Pancreas (tissue), 10 donors: ENCODE data around the gene HLA-DPB1. TPM values are rescaled to one million over a fixed set of nuclear protein-coding genes. Genes with fewer than 3 reads are reported as not detected.
A peak's percentile ranks its signal among the peaks of the same experiment; 100 is the strongest.

Experiments
- ATAC-seq, 4 donors: fragments of 200-7000 bp; cut with Tn5 transposase; one replicate each; pipeline versions ENCODE4 v1.8.0 to v1.9.1; 2020; ENCODE audit warnings: mild to moderate bottlenecking in 4 of 4, moderate library complexity in 4 of 4
- DNase-seq, 6 donors: peaks; one replicate each; pipeline ENCODE4 v3.0.0-alpha.2; 2020
- FAIRE-seq: peaks from 2 replicates; lab custom pipeline; 2012; peaks lifted over from hg19 to GRCh38; lab: Jason Lieb, UNC
- H3K27ac ChIP-seq, 4 donors: fragments of 200-600 bp; sonication (generic); 1 replicate in 3 of 4; 2 replicates in 1 of 4; pipeline versions ENCODE4 v1.5.0 to v1.8.0; 2020
- H3K27me3 ChIP-seq, 4 donors: fragments of 200-600 bp; one replicate each; pipeline ENCODE4 v1.8.0; 2021
- H3K36me3 ChIP-seq, 3 donors: fragments of 200-600 bp; sonication (generic) in 1 of 3; one replicate each; pipeline versions ENCODE4 v1.5.0 to v1.8.0; 2020 to 2021
- H3K4me1 ChIP-seq, 3 donors: fragments of 200-600 bp; one replicate each; pipeline ENCODE4 v1.8.0; 2021
- H3K4me3 ChIP-seq, 4 donors: fragments of 200-600 bp; sonication (generic) in 2 of 4; one replicate each; pipeline versions ENCODE4 v1.5.0 to v1.8.0; 2020 to 2021
- H3K9me3 ChIP-seq, 4 donors: fragments of 200-600 bp; one replicate each; pipeline ENCODE4 v1.8.0; 2021
- WGBS, 2 donors: extraction: QIAGEN DNeasy Blood & Tissue Kit; methylation state at CpG; one replicate each; pipeline ENCODE4 v1.1.7; 2013; 5-methylcytosine and 5-hydroxymethylcytosine counted together
- intact Hi-C, 3 donors: fragments of 100-400 bp; cut with DNase I; formaldehyde crosslinking; loops; one replicate each; pipeline versions ENCODE4 v1.11.1 to v1.14.2; 2022
- polyA plus RNA-seq, 2 donors: library from polyadenylated mRNA; stranded (reverse); fragments of 200-250 nt; gene quantifications; one replicate each; pipeline ENCODE4 v1.2.3, GENCODE V29; 2013
- total RNA-seq, 6 donors: library from RNA; stranded (reverse); fragmentation: NEBNext Ultra II Directional in 4 of 6; extraction: Animal tissue kit (Norgen Biotek cat#: 25700) in 4 of 6; gene quantifications; one replicate each; pipeline versions ENCODE4 v1.2.1 to v1.2.4, GENCODE V29; 2021 to 2023
- TF ChIP-seq, protein P1 (sequence below), 4 donors: fragments of 200-600 bp; sonication (generic) in 3 of 4; IDR thresholded peaks; one replicate each; pipeline versions ENCODE4 v1.5.0 to v1.8.0; 2021; ENCODE audit warnings: antibody characterized with exemption in 4 of 4
- donor health status: healthy with polysubstance abuse.
- donor health status: DM: no; HTN: no; CAD: no; lungs with moderate emphysema.
- donor health status: DM: no; HTN: no; CAD: no.
- donor health status: control.
- donor health status: control.
- donor health status: Bipolar disorder and iron deficiency.
- donor health status: DM: yes; HTN: yes; CAD: no.
- donor health status: DM: no; HTN: no; CAD: no.
- donor health status: DM: no; HTN: no; CAD: no.
- donor health status: DM: yes; HTN: yes; CAD: no.

HLA-DPB1 gene
- total and polyA plus RNA-seq, 8 donors = 11.8 to 156 (median 18.8) TPM

DNA sequence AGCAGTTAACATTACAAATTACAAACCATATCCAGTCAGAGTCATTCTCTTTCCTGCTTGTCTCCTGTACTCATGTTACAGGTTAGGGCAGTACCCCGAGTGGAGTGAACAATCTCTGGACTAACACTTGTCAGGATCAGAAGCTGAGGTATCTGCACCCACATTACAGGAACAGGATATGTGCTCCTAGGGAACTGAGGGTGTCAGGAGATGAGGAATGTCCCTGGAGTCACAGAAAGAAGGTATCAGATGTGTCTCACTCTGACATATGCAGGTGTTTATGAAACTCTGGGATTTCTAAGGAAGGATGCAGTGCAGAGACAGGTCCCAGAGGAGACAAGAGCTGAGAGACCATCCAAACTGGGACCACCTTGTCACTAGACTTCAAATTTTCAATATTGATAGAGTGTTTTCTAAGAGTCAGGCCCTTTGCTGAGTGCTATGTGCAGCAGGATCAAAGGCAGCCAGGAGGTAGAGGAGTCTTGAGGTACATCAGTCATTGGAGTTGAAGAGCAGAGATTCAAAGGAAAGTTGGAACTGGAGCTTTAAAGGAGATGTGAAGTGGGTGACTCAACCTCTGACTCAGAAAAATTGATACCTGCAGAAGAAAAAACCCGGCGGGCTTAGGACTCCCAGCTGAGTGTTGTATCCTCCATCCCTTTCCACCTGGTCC, 12.6 kb downstream of the HLA-DPB1 start:
- H3K9me3 ChIP-seq = no peaks in the 10 kb centered on the region
- H3K4me1 ChIP-seq = no peaks in the 10 kb centered on the region
- no peak overlapping the region for H3K27ac ChIP-seq
- ATAC-seq (no peak), DNase-seq (no peak), FAIRE-seq (no peak)
- intact Hi-C loops = no loop called here
- no peaks in the 10 kb centered on the region for H3K27me3 ChIP-seq
- TF ChIP-seq, protein P1, sequence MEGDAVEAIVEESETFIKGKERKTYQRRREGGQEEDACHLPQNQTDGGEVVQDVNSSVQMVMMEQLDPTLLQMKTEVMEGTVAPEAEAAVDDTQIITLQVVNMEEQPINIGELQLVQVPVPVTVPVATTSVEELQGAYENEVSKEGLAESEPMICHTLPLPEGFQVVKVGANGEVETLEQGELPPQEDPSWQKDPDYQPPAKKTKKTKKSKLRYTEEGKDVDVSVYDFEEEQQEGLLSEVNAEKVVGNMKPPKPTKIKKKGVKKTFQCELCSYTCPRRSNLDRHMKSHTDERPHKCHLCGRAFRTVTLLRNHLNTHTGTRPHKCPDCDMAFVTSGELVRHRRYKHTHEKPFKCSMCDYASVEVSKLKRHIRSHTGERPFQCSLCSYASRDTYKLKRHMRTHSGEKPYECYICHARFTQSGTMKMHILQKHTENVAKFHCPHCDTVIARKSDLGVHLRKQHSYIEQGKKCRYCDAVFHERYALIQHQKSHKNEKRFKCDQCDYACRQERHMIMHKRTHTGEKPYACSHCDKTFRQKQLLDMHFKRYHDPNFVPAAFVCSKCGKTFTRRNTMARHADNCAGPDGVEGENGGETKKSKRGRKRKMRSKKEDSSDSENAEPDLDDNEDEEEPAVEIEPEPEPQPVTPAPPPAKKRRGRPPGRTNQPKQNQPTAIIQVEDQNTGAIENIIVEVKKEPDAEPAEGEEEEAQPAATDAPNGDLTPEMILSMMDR (IDR thresholded peaks at IDR 0.05) = no peak
- H3K4me3 ChIP-seq = no peak overlapping the region
- WGBS, 2 donors = 39 to 58% methylated on average over 3 of the region's 3 CpGs
- H3K36me3 ChIP-seq = peaks cover 0 to 3% (median 0%) of the 10 kb centered on the region in 3 donors

DNA sequence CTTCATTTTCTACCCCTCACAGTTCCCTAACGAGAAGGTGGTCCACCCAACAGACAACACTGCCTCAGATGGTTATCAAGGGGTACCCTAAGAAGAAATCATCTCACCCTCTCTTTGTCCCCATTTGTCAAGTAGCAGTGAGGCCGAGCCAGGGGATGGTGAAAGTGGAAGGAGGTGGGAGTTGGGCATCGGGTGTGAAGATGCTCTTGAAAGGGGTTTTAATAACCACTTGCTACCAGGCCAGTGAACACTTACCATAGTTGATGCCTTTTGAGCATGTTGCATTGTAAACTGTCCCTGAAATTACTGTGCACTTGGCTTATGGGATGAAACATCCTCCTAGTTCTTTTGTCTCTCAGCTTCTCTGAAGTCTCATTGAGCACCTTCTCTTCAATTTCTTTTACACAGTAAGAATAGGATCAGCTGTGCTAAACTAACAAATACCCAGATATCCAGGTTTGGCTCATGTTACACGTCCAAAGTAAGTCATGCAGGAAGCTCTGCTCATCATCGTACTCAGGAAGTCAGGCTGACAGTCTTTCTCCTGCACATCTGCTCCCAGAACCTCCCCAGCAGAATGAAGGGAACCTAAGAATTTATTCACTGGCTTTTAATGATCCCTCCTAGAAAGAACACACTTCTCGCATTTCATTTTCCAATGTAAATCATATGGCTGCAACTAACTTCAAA, 13.3 kb downstream of the HLA-DPB1 start:
- intact Hi-C loops = no loop called here
- DNase-seq = no peak
- no peaks in the 10 kb centered on the region for H3K4me1 ChIP-seq
- peaks cover 0 to 3% (median 0%) of the 10 kb centered on the region in 3 donors for H3K36me3 ChIP-seq
- H3K9me3 ChIP-seq = no peaks in the 10 kb centered on the region
- no peak for ATAC-seq
- no peak overlapping the region for H3K27ac ChIP-seq
- 47 to 53% methylated on average over 6 of the region's 6 CpGs for WGBS, 2 donors
- H3K27me3 ChIP-seq = no peaks in the 10 kb centered on the region
- TF ChIP-seq, protein P1 (IDR thresholded peaks at IDR 0.05) = no peak
- no peak overlapping the region for H3K4me3 ChIP-seq
- no peak for FAIRE-seq

DNA sequence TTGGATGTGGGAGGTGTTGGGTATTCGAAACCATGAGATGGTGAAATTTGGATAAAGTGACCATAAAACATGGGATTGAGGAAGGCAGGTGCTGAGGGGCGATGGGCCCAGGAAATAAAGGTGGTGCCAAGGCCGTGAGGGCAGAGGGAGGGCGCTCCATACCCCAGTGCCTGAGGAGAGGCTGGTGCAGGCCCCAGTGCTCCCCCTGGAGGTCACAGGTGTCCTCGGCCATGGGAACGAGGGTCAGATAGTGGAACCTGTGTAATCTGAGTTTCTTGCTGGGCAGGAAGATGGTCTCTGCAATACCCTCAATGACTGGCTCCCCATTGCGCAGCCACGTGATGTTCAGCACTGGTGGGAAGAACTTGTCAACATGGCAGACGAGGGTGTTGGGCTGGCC, 16.2 kb downstream of the HLA-DPB1 start:
- Histone ChIP-seq H3K9me3 (no peaks in the 10 kb centered on the region), H3K27ac (no peak overlapping the region), H3K27me3 (no peaks in the 10 kb centered on the region), H3K36me3 (no peaks in the 10 kb centered on the region), H3K4me3 (no peak overlapping the region), H3K4me1 (no peaks in the 10 kb centered on the region)
- 21 to 34% methylated on average over 9 of the region's 9 CpGs for WGBS, 2 donors
- ATAC-seq = peak in 3 of 4 donors; percentile 74 to 84 (median 77)
- intact Hi-C loops = no loop called here
- FAIRE-seq = no peak
- peak in 3 of 6 donors; percentile 24 to 74 (median 43) for DNase-seq
- TF ChIP-seq, protein P1 (IDR thresholded peaks at IDR 0.05) = peak; percentile 16 to 46 (median 36)

DNA sequence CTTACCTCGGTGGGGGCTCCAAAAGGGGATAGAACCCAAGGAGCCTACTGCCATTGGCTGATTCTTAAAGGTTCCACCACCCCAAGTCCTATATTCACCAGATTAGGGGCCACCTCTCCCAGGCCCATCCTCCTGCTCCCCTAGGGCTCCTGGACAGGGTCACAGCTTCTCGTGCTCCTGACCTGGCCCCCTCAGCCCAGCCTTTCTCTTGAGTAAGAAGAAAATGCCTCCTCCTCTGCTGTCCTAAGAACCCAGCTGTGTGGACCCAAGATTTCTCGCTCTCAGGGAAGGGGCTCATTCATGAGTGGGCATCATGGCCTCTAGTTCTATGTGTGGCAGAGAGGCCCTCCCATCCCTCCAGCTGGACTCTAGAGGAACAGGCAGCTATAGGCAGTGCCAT, 16.6 kb downstream of the HLA-DPB1 start:
- no peak for DNase-seq
- H3K27me3 ChIP-seq = no peaks in the 10 kb centered on the region
- H3K4me3 ChIP-seq = no peak overlapping the region
- intact Hi-C loops = no loop called here
- 82 to 91% methylated on average over 3 of the region's 3 CpGs for WGBS, 2 donors
- no peaks in the 10 kb centered on the region for H3K9me3 ChIP-seq
- H3K4me1 ChIP-seq = no peaks in the 10 kb centered on the region
- H3K27ac ChIP-seq = no peak overlapping the region
- ATAC-seq = no peak
- no peak for FAIRE-seq
- no peaks in the 10 kb centered on the region for H3K36me3 ChIP-seq
- TF ChIP-seq, protein P1 (IDR thresholded peaks at IDR 0.05) = no peak

DNA sequence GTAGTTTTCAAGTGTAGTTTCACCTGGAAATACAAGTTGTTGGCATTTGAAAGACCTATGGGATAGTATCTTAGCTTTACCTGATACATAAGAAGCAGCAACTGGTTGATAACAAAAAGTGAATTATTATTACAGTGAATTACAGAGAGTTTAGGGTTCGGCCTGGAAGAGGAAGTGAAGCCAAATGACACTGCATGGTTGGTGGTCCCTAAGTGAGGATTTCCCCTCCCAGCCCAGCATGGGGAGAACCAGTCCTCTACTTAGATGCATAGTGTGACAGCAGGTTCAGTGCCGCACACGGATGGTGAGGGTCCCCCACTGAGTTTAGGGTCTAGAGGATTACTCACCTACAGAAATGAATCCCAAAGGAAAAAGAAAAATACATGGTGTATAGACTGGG, 18.1 kb downstream of the HLA-DPB1 start:
- H3K27ac ChIP-seq = no peak overlapping the region
- no peaks in the 10 kb centered on the region for H3K4me1 ChIP-seq
- no peaks in the 10 kb centered on the region for H3K27me3 ChIP-seq
- DNase-seq = no peak
- no peak overlapping the region for H3K4me3 ChIP-seq
- ATAC-seq = no peak
- no peak for FAIRE-seq
- intact Hi-C loops = no loop called here
- TF ChIP-seq, protein P1 (IDR thresholded peaks at IDR 0.05) = no peak
- no peaks in the 10 kb centered on the region for H3K36me3 ChIP-seq
- 43 to 80% methylated on average over 3 of the region's 3 CpGs for WGBS, 2 donors
- H3K9me3 ChIP-seq = no peaks in the 10 kb centered on the region
